ENCODE results near the gene TSPAN7. TPM values are rescaled to one million over a fixed set of nuclear protein-coding genes. Genes with fewer than 3 reads are reported as not detected.

TSPAN7 gene
- total RNA-seq, 1 donor from 2014 or later: 13.0 TPM

Other genes with a start within 250 kb of the TSPAN7 start
- gene RPGR, start 234.0 kb upstream of the TSPAN7 start, total RNA-seq: 7.6 TPM
- not detected for gene OTC, start 208.9 kb upstream of the TSPAN7 start, total RNA-seq
- 31.4 TPM for gene MID1IP1, start 239.9 kb downstream of the TSPAN7 start, total RNA-seq